Keratinocyte (primary cell): Measurements from ENCODE around the gene SIPA1L3. TPM values are rescaled to one million over a fixed set of nuclear protein-coding genes. Genes with fewer than 3 reads are reported as not detected.
A peak's percentile ranks its signal among the peaks of the same experiment; 100 is the strongest.

Experiments used
- DNase-seq: peaks from one replicate; pipeline ENCODE4 v3.0.0-alpha.2; 2011; ENCODE audit warnings: low read depth, missing footprints, low spot score
- FAIRE-seq: peaks from 2 replicates; lab custom pipeline; 2011; peaks lifted over from hg19 to GRCh38; lab: Jason Lieb, UNC
- H2AFZ ChIP-seq: 2 replicates; pipeline ENCODE4 v1.6.0; 2012; ENCODE audit warnings: low read length, control low read depth, inconsistent platforms; ENCODE audit not compliant: control insufficient read depth
- H3K27ac ChIP-seq: 2 replicates; pipeline ENCODE4 v1.5.1; 2011; ENCODE audit warnings: low read length; ENCODE audit not compliant: control insufficient read depth, insufficient read depth
- H3K27me3 ChIP-seq: 3 replicates; pipeline ENCODE4 v1.6.0; 2011; ENCODE audit warnings: low read length; ENCODE audit not compliant: control insufficient read depth, insufficient read depth; ENCODE audit errors: extremely low read depth
- H3K36me3 ChIP-seq, 2 experiments: 2 replicates in 1 of 2; 3 replicates in 1 of 2; pipeline ENCODE4 v1.5.1; 2011; ENCODE audit warnings: low read length in 2 of 2, mild to moderate bottlenecking in 1 of 2; ENCODE audit not compliant: control insufficient read depth in 2 of 2, insufficient read depth in 2 of 2; ENCODE audit errors: extremely low read depth in 1 of 2
- H3K4me1 ChIP-seq: 3 replicates; pipeline ENCODE4 v1.5.1; 2011; ENCODE audit warnings: low read length; ENCODE audit not compliant: control insufficient read depth, insufficient read depth; ENCODE audit errors: extremely low read depth
- H3K4me2 ChIP-seq: 3 replicates; pipeline ENCODE4 v1.6.0; 2011; ENCODE audit warnings: low read depth, low read length; ENCODE audit not compliant: control insufficient read depth, insufficient read depth; ENCODE audit errors: extremely low read depth
- H3K4me3 ChIP-seq, 3 experiments: fragments of 200-600 bp in 1 of 3; sonication (generic) in 1 of 3; 2 replicates in 2 of 3; 3 replicates in 1 of 3; pipeline ENCODE4 v1.5.1; 2011 to 2016; ENCODE audit warnings: low read length in 3 of 3, mild to moderate bottlenecking in 3 of 3, control low read depth in 2 of 3, inconsistent platforms in 1 of 3, low read depth in 1 of 3, mixed read lengths in 1 of 3, mixed run types in 1 of 3, moderate library complexity in 1 of 3; ENCODE audit not compliant: control insufficient read depth in 2 of 3, insufficient read depth in 2 of 3; ENCODE audit errors: extremely low read depth in 1 of 3
- H3K79me2 ChIP-seq: 2 replicates; pipeline ENCODE4 v1.6.0; 2012; ENCODE audit warnings: low read length; ENCODE audit not compliant: control insufficient read depth, insufficient read depth
- H3K9ac ChIP-seq: 3 replicates; pipeline ENCODE4 v1.6.0; 2011; ENCODE audit warnings: low read length; ENCODE audit not compliant: control insufficient read depth, insufficient read depth; ENCODE audit errors: extremely low read depth
- H3K9me1 ChIP-seq: 3 replicates; pipeline ENCODE4 v1.6.0; 2011; ENCODE audit warnings: low read length; ENCODE audit not compliant: control insufficient read depth, insufficient read depth; ENCODE audit errors: extremely low read depth
- H3K9me3 ChIP-seq: 2 replicates; pipeline ENCODE4 v1.5.1; 2012; ENCODE audit warnings: low read depth, low read length; ENCODE audit not compliant: control insufficient read depth
- H4K20me1 ChIP-seq: 3 replicates; pipeline ENCODE4 v1.6.0; 2011; ENCODE audit warnings: low read length; ENCODE audit not compliant: control insufficient read depth, insufficient read depth; ENCODE audit errors: extremely low read depth
- EZH2 ChIP-seq: IDR thresholded peaks from one replicate; pipeline ENCODE4 v1.6.1; 2012; ENCODE audit warnings: inconsistent platforms, mild to moderate bottlenecking, low read length, moderate library complexity
- dilution Hi-C: fragments of 300-500 bp; cut with MboI; formaldehyde crosslinking; loops from one replicate; pipeline ENCODE4 v1.7.0; 2020; ENCODE audit warnings: low sequenced_read_pairs; ENCODE audit not compliant: extremely low pct_ligation_motif_present
- polyA plus RNA-seq, 5 experiments: library from polyadenylated mRNA; depleted of rRNA in 3 of 5; stranded (reverse) in 3 of 5; stranded (forward) in 1 of 5; unstranded in 1 of 5; fragments of >200 nt; gene quantifications; 1 replicate in 1 of 5; 2 replicates in 3 of 5; 3 replicates in 1 of 5; pipeline versions ENCODE4 v1.2.1 to v1.2.3, GENCODE V29; 2011 to 2012; ENCODE audit warnings: missing spikeins in 2 of 5, low read depth in 1 of 5, low replicate concordance in 1 of 5
- TF ChIP-seq, protein P1 (sequence below), 3 experiments: IDR thresholded peaks in 1 of 3; conservative IDR thresholded peaks in 1 of 3; optimal IDR thresholded peaks in 1 of 3; 2 replicates in 2 of 3; 3 replicates in 1 of 3; pipeline versions ENCODE3 to v1.5.1; 2011; ENCODE audit warnings: low read length in 3 of 3, mild to moderate bottlenecking in 3 of 3, moderate library complexity in 2 of 3, control low read depth in 1 of 3, inconsistent platforms in 1 of 3; ENCODE audit not compliant: insufficient read depth in 2 of 3; ENCODE audit errors: extremely low read depth in 1 of 3

SIPA1L3 gene
- polyA plus RNA-seq, 1 donor (not counting 4 experiments of a cell fraction or from before 2014, with no cell fraction given) = 8.0 TPM

DNA sequence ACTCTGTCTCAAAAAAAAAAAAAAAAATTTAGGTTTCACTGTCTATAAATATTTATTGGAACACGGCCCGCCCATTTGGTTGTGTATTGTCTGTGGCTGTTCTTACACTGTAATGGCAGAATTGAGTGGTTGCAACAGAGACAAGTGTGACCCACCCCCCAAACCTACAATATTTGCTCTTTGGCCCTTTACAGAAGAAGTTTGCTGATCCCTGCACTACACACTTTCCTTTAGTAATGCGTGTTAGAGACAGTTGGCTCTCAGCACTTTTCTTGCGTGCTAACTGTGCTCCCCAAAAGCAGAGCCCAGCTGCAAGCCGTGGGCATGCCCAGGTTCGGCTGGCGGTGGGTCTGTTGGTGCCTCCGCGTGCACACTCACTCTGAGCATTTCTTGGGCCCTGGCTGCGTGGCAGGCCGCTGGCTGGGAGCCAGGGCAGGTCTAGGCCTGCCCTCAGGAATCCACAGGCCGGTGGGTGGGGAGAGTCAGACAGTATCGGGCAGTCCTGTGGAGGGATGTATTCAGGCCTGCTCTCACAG is 72.6 kb downstream of the SIPA1L3 start:
- DNase-seq = no peak
- Histone ChIP-seq H3K9me3 (no peaks in the 10 kb centered on the region), H3K9me1 (no peaks in the 10 kb centered on the region), H4K20me1 (no peaks in the 10 kb centered on the region), H3K4me2 (peak overlapping the region; percentile 79), H2AFZ (peak overlapping the region; percentile 57), H3K4me3 (peak overlapping the region in 2 of 3 experiments; percentile 13 to 22), H3K9ac (peak overlapping the region; percentile 63), H3K79me2 (peaks cover 4% of the 10 kb centered on the region), H3K36me3 (no peaks in the 10 kb centered on the region), H3K27ac (peak overlapping the region; percentile 83), H3K4me1 (peaks cover 60% of the 10 kb centered on the region), H3K27me3 (no peaks in the 10 kb centered on the region)
- no peak for TF ChIP-seq EZH2
- TF ChIP-seq, protein P1, sequence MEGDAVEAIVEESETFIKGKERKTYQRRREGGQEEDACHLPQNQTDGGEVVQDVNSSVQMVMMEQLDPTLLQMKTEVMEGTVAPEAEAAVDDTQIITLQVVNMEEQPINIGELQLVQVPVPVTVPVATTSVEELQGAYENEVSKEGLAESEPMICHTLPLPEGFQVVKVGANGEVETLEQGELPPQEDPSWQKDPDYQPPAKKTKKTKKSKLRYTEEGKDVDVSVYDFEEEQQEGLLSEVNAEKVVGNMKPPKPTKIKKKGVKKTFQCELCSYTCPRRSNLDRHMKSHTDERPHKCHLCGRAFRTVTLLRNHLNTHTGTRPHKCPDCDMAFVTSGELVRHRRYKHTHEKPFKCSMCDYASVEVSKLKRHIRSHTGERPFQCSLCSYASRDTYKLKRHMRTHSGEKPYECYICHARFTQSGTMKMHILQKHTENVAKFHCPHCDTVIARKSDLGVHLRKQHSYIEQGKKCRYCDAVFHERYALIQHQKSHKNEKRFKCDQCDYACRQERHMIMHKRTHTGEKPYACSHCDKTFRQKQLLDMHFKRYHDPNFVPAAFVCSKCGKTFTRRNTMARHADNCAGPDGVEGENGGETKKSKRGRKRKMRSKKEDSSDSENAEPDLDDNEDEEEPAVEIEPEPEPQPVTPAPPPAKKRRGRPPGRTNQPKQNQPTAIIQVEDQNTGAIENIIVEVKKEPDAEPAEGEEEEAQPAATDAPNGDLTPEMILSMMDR (optimal IDR thresholded peaks at IDR 0.05 in 1 of 3, IDR thresholded peaks at IDR 0.05 in 1 of 3, conservative IDR thresholded peaks at IDR 0.05 in 1 of 3; ENCODE audit: extremely low read depth in 1 of 3, insufficient read depth in 2 of 3, low read length in 3 of 3) = no peak
- peak; percentile 77 for FAIRE-seq
- dilution Hi-C loops = no loop called here

DNA sequence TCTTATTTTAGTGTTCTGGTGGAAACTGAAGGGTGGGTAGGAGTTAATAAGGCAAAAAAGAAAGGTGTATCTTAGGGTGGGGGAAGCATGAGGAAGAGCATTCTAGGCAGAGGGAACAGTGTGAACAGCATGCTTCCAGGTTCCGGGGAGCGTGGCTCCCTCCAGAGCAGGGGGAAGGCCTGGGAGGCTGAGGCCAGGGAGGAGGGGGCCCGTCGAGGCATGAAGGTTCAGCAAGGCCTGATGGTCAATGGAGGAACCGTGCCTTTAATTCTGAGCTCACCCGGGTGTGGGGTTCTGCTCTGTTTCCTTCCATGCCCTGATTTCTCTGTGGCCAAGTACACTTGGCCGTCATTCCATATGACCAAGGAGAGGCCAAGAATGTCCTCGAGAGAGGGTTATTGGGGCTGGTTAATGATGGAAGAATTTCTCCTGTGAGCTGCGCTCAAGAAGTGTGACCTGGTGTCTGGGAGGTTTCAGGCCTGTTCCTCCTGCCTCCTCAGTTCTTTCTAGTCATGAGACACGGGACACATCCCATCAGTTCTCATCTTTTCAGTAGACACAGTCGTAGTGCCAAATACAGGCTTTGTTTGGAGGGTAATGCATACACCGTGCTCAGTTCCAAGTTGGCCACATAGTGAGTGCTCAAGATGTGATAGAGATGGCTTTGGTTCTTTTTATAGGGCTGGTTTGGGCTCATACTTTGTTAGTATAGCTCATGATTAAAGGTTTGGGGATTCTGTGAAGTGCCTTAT is 73.6 kb downstream of the SIPA1L3 start:
- H3K4me1 ChIP-seq = peaks cover 62% of the 10 kb centered on the region
- H3K27ac ChIP-seq = peak overlapping the region; percentile 83
- no peak overlapping the region for H3K4me3 ChIP-seq
- FAIRE-seq (no peak), DNase-seq (no peak)
- H3K4me2 ChIP-seq = peak overlapping the region; percentile 79
- no peak overlapping the region for H2AFZ ChIP-seq
- no peak overlapping the region for H3K9ac ChIP-seq
- H4K20me1 ChIP-seq = no peaks in the 10 kb centered on the region
- no peaks in the 10 kb centered on the region for H3K27me3 ChIP-seq
- no peaks in the 10 kb centered on the region for H3K9me3 ChIP-seq
- H3K79me2 ChIP-seq = peaks cover 5% of the 10 kb centered on the region
- dilution Hi-C loops = no loop called here
- TF ChIP-seq EZH2 = no peak
- TF ChIP-seq, protein P1 (optimal IDR thresholded peaks at IDR 0.05 in 1 of 3, IDR thresholded peaks at IDR 0.05 in 1 of 3, conservative IDR thresholded peaks at IDR 0.05 in 1 of 3; ENCODE audit: extremely low read depth in 1 of 3, insufficient read depth in 2 of 3, low read length in 3 of 3) = no peak
- no peaks in the 10 kb centered on the region for H3K36me3 ChIP-seq
- no peaks in the 10 kb centered on the region for H3K9me1 ChIP-seq
